Activated CD8-positive, alpha-beta memory T cell treated with anti-CD3 and anti-CD28 coated beads, Interleukin-2, amount 50 U/mL, for 48 hours (primary cell): ENCODE data around the gene ACVR1B.

Source experiments
- DNase-seq: peaks from one replicate; pipeline ENCODE4 v3.0.0-alpha.2; 2020

Gene ACVR1B

GRCh38 chr12:51951199-51951842, at the start of gene ACVR1B:
Gene ACVR1B, plus strand, starts transcription at chr12:51951699. Its CDS starts 45 bp downstream, at chr12:51951744.
- peak; percentile 92 for DNase-seq

GRCh38 chr12:51901881-51902280, 49.6 kb upstream of the ACVR1B start:
- DNase-seq, result no peak

DNA sequence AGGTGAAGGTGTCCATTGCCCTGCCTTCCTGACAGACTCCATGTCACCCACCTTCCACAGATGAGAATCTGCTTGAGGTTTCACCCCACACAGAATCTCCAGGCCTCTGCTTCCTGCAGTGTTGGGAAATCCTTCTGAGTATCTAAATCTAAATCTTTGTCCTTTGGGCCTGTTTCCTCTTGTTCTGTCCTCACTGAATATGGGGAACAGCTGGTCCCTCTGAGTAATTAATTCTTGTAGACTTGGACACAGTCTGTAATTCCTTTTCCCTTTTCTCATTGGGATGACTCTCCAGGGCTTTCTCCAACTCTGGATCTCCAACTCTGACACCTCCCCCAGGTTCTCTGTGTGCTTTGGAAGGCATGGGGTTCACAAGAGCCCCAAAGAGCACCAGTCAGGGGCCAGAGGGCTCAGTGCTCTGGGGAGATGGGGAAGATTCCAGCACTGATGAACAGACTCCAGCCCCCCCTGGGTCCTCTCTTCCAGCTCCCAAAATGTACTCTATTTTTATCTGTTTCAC, 46.5 kb upstream of the ACVR1B start:
- DNase-seq, result no peak

DNA sequence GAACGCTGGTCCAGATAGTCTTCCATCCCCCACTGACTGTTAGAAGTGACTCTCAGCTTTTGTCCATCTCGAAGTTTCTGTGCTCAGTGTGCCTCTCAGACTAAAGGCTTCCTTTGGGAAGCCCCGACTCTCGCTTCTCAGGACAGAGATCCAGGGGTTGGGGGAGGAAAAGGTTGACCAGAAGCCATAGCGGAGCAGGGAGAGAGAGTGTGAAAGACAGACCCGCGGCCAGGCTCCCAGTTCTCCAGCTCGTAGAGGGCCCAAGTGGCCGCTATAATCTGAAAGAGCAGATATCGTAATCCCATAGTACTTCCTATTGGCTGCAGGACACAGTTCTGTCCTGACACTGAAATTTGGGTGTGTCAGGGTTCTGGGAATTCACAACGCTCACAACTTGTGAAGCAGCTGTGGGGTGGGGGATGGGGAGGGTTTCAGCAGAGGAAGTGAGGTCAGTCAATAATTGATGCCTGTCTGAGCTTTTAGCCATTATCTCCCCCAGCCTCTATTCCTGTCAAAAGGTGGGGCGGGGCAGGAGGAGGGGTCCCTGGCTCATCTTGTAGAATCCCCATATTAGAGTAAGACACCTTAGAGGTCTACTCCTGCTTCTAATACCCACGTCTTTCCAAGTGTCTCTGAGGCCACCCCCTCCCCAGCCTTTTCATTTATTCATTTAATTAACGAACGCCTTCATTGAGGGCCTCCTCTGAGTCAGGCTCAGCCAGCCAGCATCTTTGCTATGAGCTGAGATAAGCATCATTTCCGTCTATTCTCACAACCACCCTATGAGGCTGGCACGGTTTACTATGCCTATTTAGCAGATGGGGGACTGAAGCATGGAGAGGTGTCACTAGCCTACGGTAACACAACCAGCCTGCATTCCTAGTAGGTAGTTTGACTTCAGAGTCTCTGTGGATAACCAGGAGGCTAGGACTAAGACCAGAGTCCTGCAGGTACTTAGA, 45.7 kb upstream of the ACVR1B start:
- DNase-seq, result no peak

DNA sequence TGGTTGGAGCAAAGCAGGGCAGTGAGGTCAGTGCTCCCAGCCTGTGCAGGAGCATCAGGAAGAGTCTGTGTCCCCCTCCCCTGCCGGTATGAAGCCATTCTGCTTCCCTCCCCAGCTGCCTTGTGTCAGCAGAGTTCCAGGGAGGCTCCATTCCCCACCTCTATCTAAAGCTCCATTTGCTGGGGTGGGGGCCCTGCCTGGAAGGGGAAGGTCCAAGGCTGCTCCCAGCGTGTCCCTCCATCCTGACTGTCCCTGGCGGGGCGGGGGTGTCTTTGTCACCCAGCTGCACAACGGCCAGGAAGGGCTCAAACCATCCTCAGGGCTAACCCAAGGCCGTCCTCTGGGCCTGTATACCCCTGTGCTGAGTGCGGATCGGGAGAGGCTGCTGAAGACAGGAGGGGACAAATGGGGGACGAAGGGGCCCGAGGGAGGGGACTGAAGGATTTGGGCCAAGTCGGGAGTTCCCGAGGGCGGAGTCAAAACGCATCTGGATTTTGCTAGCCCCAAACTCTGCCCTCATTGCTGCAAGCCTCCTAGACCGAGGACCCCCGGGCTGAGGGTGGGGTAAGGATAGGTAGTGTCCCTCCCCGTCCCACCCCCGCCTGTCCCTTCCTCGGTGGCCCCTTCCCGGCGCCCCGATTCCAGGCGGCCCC, 44.9 kb upstream of the ACVR1B start:
- DNase-seq, result no peak

- no peak for DNase-seq
Measured at GRCh38 chr12:51907083-51907855, 44.2 kb upstream of the ACVR1B start, which contains the start of gene ACVRL1. Gene ACVRL1, plus strand, starts transcription at chr12:51907504. Its CDS starts 4,971 bp downstream, at chr12:51912475.

DNA sequence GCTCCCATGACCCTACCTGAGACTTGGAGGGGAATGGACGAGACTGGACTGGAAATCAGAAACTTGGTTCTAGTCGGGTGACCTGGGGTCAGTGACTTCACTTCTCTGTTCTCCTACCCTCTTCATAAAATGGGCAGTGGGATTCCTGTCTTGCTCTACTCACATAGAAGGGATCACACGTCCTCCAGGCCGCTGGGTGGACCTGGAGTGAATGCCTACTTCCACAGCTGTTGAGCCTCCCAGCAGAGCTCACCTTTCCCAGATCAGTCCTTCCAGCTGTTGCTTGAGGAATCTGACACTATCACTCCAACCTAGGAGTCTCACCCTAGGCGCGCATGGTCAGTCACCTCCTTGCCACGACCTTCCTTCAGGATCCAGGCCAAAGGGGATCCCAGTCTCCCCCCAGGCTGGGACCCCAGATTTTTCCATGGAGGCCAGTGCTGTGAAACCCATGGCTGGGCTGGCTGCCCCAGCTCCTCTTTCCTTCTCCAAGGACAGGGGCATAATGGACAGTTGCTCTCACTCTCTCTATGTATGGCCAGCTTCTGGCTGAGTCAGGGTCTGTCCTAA, 43.6 kb upstream of the ACVR1B start:
- no peak for DNase-seq

GRCh38 chr12:51908876-51909592, 42.5 kb upstream of the ACVR1B start:
- DNase-seq, result no peak

- DNase-seq, result no peak
Measured at GRCh38 chr12:51910168-51910567, 41.3 kb upstream of the ACVR1B start.

- no peak for DNase-seq
Measured at GRCh38 chr12:51910691-51911090, 40.8 kb upstream of the ACVR1B start.

DNA sequence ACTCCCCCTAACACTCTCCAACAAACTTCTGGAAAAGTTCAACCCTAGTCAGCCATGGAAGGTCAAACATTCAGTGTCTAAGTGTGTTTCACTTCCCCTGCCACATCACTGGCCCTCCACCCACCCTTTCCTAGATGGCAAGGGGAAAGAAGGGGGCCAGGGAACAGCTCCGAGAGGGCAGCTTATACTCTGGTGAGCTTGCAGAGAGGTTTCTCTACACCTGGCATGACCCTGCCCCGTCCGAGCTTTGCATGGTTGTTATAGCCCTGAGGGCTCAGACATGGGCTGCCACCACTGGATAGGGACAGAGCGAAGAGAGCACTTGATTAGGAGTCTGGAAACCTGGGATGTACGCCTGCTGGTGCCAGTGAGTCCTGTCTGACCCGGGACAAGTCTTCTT, 40.2 kb upstream of the ACVR1B start:
- DNase-seq, result no peak

DNA sequence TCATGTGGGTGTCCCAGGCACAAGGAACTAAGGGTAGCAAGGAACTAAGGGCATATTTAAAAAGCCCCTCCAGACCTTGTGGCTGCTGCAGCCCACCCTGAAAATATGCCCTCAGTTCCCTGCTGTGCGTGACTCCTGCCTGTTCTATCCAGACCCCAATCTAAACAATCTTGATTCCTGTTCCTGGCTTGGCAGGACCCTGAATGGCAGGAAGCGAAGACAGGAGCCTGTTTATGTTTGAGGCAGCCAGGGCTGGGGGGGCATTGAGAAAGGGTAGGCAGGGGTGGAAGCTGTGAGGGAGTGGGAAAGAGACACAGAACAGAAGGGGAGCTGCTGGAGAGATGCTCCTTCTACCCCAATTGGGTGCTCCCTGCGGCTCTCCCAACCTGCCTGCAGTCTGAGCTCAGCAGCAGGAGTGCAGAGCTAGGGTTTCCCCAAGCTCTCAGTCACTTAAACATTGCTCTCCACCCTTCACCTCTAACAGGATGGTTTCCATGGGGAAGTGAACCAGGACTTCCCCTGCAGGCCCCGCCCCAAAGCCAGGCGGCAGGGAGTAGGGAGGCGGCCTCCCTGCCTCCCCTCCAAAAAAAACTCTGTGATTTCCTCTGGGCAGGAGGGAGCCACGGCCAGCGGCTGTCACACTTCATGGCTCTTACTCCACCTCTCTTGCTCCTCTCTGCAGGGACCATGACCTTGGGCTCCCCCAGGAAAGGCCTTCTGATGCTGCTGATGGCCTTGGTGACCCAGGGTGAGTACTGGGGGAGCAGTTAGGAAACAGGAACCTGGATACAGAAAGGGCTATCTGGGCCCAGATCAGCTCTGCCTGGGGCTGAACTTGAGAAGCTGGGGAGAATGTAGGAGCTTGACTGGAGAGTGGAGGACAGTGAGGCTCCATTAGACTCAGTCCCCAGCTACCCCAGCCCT, 39.4 kb upstream of the ACVR1B start:
- DNase-seq, result no peak

GRCh38 chr12:51913071-51914033, 38.1 kb upstream of the ACVR1B start:
- DNase-seq, result no peak

DNA sequence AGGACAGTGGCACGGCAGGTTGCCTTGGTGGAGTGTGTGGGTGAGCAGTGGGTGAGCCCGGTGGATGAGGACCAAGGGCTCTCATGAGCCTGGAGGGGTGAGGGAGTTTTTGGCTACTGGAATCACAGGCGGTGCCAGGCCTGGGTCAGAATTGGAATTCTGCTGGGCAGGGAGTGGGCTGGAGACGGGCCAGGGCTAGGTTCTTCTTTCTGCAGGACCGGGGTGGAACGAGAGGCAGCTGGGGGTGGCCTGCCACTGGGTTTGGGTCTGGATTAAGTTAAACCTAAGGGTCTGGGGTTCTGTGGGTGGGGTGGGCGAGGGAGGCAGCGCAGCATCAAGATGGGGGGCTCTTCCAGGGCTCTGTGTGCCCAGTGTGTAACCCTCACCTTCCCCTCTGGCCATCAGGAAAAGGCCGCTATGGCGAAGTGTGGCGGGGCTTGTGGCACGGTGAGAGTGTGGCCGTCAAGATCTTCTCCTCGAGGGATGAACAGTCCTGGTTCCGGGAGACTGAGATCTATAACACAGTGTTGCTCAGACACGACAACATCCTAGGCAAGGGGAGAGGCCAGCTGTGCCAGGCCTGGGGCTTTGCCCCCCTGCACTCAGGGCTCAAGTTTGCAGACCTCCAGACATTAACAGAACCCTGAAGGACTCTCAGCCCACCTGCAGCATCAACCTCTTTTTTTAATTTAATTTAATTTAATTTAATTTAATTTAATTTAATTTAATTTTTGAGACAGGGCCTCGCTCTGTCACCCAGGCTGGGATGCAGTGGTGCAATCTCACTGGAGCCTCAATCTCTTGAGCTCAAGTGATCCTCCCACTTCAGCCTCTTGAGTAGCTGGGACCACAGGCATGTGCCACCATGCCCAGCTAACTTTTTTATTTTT, 37.2 kb upstream of the ACVR1B start:
- no peak for DNase-seq

- no peak for DNase-seq
Measured at GRCh38 chr12:51915003-51915625, 36.4 kb upstream of the ACVR1B start.

GRCh38 chr12:51915951-51916350, 35.5 kb upstream of the ACVR1B start:
- DNase-seq, result no peak

- DNase-seq, result no peak
Measured at GRCh38 chr12:51917041-51917590, 34.4 kb upstream of the ACVR1B start.
